H9 (cell line): ENCODE results near the gene SEMA4A. TPM values are rescaled to one million over a fixed set of nuclear protein-coding genes. Genes with fewer than 3 reads are reported as not detected.

ENCODE experiments used
- DNase-seq: peaks from one replicate; pipeline ENCODE4 v3.0.0-alpha.2; 2017
- H2AFZ ChIP-seq: one replicate; pipeline ENCODE4 v1.6.1; 2013; ENCODE audit warnings: mild to moderate bottlenecking, low read length, control low read depth, moderate library complexity
- H2AK5ac ChIP-seq: 2 replicates; pipeline ENCODE4 v1.6.1; 2013; ENCODE audit warnings: low read length, control low read depth, mixed read lengths; ENCODE audit not compliant: insufficient read length
- H2BK120ac ChIP-seq: one replicate; pipeline ENCODE4 v1.6.1; 2013; ENCODE audit warnings: low read depth, mild to moderate bottlenecking, low read length, control low read depth, inconsistent platforms; ENCODE audit not compliant: poor library complexity, severe bottlenecking
- H2BK12ac ChIP-seq: 2 replicates; pipeline ENCODE4 v1.6.1; 2013; ENCODE audit warnings: low read length, control low read depth, mixed read lengths, low read depth; ENCODE audit not compliant: insufficient read length
- H2BK15ac ChIP-seq: 2 replicates; pipeline ENCODE4 v1.6.1; 2013; ENCODE audit warnings: low read depth, low read length, control low read depth
- H2BK20ac ChIP-seq: one replicate; pipeline ENCODE4 v1.6.1; 2013; ENCODE audit warnings: low read depth, mild to moderate bottlenecking, low read length, control low read depth, inconsistent platforms; ENCODE audit not compliant: poor library complexity, severe bottlenecking
- H2BK5ac ChIP-seq: 2 replicates; pipeline ENCODE4 v1.6.1; 2013; ENCODE audit warnings: low read length, control low read depth, mixed read lengths; ENCODE audit not compliant: insufficient read length
- H3K14ac ChIP-seq: 2 replicates; pipeline ENCODE4 v1.6.1; 2013; ENCODE audit warnings: low read length, control low read depth; ENCODE audit not compliant: insufficient read depth
- H3K18ac ChIP-seq: 2 replicates; pipeline ENCODE4 v1.6.1; 2013; ENCODE audit warnings: low read depth, mild to moderate bottlenecking, mixed read lengths, low read length, control low read depth; ENCODE audit not compliant: insufficient read length
- H3K23ac ChIP-seq: 2 replicates; pipeline ENCODE4 v1.6.1; 2013; ENCODE audit warnings: low read length, control low read depth, mixed read lengths, low read depth; ENCODE audit not compliant: insufficient read length
- H3K23me2 ChIP-seq: 2 replicates; pipeline ENCODE4 v1.6.1; 2013; ENCODE audit warnings: low read depth, mild to moderate bottlenecking, mixed read lengths, low read length, control low read depth; ENCODE audit not compliant: insufficient read length, poor library complexity, severe bottlenecking
- H3K27ac ChIP-seq: 2 replicates; pipeline ENCODE4 v1.5.1; 2013; ENCODE audit warnings: low read length, control low read depth, mixed read lengths, low read depth; ENCODE audit not compliant: insufficient read length
- H3K27me3 ChIP-seq: 2 replicates; pipeline ENCODE4 v1.6.1; 2013; ENCODE audit warnings: low read length, control low read depth, inconsistent platforms; ENCODE audit not compliant: insufficient read depth
- H3K4ac ChIP-seq: 2 replicates; pipeline ENCODE4 v1.6.1; 2013; ENCODE audit warnings: low read depth, mild to moderate bottlenecking, control low read depth, inconsistent platforms, low read length, moderate library complexity
- H3K4me1 ChIP-seq: 2 replicates; pipeline ENCODE4 v1.6.1; 2013; ENCODE audit warnings: low read length, control low read depth, inconsistent platforms; ENCODE audit not compliant: insufficient read depth
- H3K4me2 ChIP-seq: 2 replicates; pipeline ENCODE4 v1.6.1; 2013; ENCODE audit warnings: low read length, control low read depth, mixed read lengths; ENCODE audit not compliant: insufficient read length, insufficient read depth
- H3K56ac ChIP-seq: 2 replicates; pipeline ENCODE4 v1.6.1; 2013; ENCODE audit warnings: low read depth, mild to moderate bottlenecking, mixed read lengths, low read length, control low read depth; ENCODE audit not compliant: insufficient read length
- H3K79me1 ChIP-seq: 2 replicates; pipeline ENCODE4 v1.6.1; 2013; ENCODE audit warnings: low read depth, mild to moderate bottlenecking, moderate library complexity, low read length, control low read depth, inconsistent platforms; ENCODE audit not compliant: insufficient read depth, poor library complexity, severe bottlenecking
- H3K79me2 ChIP-seq: 2 replicates; pipeline ENCODE4 v1.6.1; 2013; ENCODE audit warnings: low read length, control low read depth, inconsistent platforms; ENCODE audit not compliant: insufficient read depth
- H3K9ac ChIP-seq: 2 replicates; pipeline ENCODE4 v1.6.1; 2013; ENCODE audit warnings: low read length, control low read depth, mixed read lengths; ENCODE audit not compliant: insufficient read length; ENCODE audit errors: extremely low read depth
- H3K9me3 ChIP-seq: one replicate; pipeline ENCODE4 v1.6.1; 2013; ENCODE audit warnings: low read depth, low read length, inconsistent platforms; ENCODE audit not compliant: control insufficient read depth
- H3T11ph ChIP-seq: one replicate; pipeline ENCODE4 v1.6.1; 2013; ENCODE audit warnings: mild to moderate bottlenecking, low read length, control low read depth, inconsistent platforms
- H4K20me1 ChIP-seq: one replicate; pipeline ENCODE4 v1.6.1; 2013; ENCODE audit not compliant: control insufficient read depth, insufficient read length, insufficient read depth
- H4K5ac ChIP-seq: 2 replicates; pipeline ENCODE4 v1.6.1; 2013; ENCODE audit warnings: low read depth, mild to moderate bottlenecking, mixed read lengths, low read length, control low read depth; ENCODE audit not compliant: insufficient read length
- H4K8ac ChIP-seq: replicated peaks from 2 replicates; pipeline ENCODE4 v1.6.1; 2013; ENCODE audit warnings: low read length, control low read depth, mixed read lengths, low read depth; ENCODE audit not compliant: insufficient read length
- H4K91ac ChIP-seq: 2 replicates; pipeline ENCODE4 v1.6.1; 2013; ENCODE audit warnings: low read depth, mild to moderate bottlenecking, moderate library complexity, mixed read lengths, low read length, control low read depth; ENCODE audit not compliant: insufficient read length
- H3K27ac Mint-ChIP-seq, 3 experiments: 2 replicates in 2 of 3; 3 replicates in 1 of 3; pipeline ENCODE4 v1.8.0; 2020 to 2021; ENCODE audit warnings: mixed read lengths in 3 of 3, mild to moderate bottlenecking in 1 of 3, moderate library complexity in 1 of 3
- H3K27me3 Mint-ChIP-seq: 2 replicates; pipeline ENCODE4 v1.8.0; 2021; ENCODE audit warnings: low read depth, mild to moderate bottlenecking, moderate library complexity, mixed read lengths
- H3K36me3 Mint-ChIP-seq, 3 experiments: 2 replicates in 2 of 3; 3 replicates in 1 of 3; pipeline ENCODE4 v1.8.0; 2020 to 2021; ENCODE audit warnings: low read depth in 3 of 3, mixed read lengths in 3 of 3; ENCODE audit not compliant: insufficient read depth in 1 of 3
- H3K4me1 Mint-ChIP-seq, 2 experiments: 2 replicates each; pipeline ENCODE4 v1.8.0; 2020; ENCODE audit warnings: mixed read lengths in 2 of 2
- H3K4me3 Mint-ChIP-seq, 2 experiments: 2 replicates in 1 of 2; 3 replicates in 1 of 2; pipeline ENCODE4 v1.8.0; 2020 to 2021; ENCODE audit warnings: mild to moderate bottlenecking in 2 of 2, mixed read lengths in 2 of 2, moderate library complexity in 1 of 2
- H3K9me3 Mint-ChIP-seq, 2 experiments: 2 replicates in 1 of 2; 3 replicates in 1 of 2; pipeline ENCODE4 v1.8.0; 2020; ENCODE audit warnings: mild to moderate bottlenecking in 2 of 2, mixed read lengths in 2 of 2, moderate library complexity in 1 of 2
- WGBS: extraction: QIAGEN DNeasy Blood & Tissue Kit; methylation state at CpG from one replicate; pipeline ENCODE4 v1.1.7; 2013; ENCODE audit warnings: missing lambda C conversion rate, low lambda C conversion rate, mixed read lengths; ENCODE audit not compliant: insufficient read length; ENCODE audit errors: extremely low coverage; 5-methylcytosine and 5-hydroxymethylcytosine counted together
- total RNA-seq: library from RNA; stranded (reverse); gene quantifications from 2 replicates; pipeline ENCODE4 v1.2.1, GENCODE V29; 2021
- TF ChIP-seq, protein P1 (sequence below): fragments of 200-600 bp; sonication (generic); conservative IDR thresholded peaks from 3 replicates; pipeline ENCODE4 v1.8.0; 2021; ENCODE audit warnings: antibody characterized with exemption, mild to moderate bottlenecking

Gene SEMA4A
- total RNA-seq, 1 experiment from 2014 or later = 11.1 TPM

DNA sequence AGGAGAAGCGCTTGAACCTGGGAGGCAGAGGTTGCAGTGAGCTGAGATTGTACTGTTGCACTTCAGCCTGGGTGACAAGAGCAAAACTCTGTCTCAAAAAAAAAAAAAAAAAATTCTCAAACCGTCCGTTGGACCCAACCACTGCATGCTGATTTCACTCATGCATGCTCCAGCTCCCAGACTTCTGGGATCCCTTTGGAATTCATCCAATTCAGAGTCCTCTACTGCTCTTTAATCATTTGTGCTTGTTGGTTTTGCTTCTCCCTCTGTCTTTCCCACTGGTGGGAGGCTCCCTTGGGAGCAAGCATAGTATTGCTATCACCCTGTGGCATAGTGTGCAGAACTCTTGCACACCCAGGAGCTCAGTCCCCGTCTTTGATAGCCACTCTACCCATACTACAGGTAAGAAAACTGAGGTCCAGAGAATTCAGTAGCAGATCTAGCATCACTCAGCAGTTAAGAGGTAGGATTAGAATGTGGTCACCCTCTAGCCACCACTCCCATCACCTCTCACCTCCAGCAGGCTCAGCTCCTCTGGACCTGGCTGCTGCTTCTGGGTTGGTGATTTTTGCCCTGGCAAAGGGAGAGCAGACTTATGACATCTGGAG lies 41.9 kb upstream of the SEMA4A start:
- H3K27me3 Mint-ChIP-seq = peaks cover 11% of the 10 kb centered on the region
- Histone ChIP-seq H2AK5ac (no peak overlapping the region), H2BK120ac (no peak overlapping the region), H3K4me1 (peaks cover 4% of the 10 kb centered on the region; the same call in 1 of the 2 replicates), H2BK20ac (no peak overlapping the region), H3K14ac (no peak overlapping the region), H4K8ac (no peak overlapping the region), H2BK12ac (no peak overlapping the region), H3K23me2 (peaks cover 13% of the 10 kb centered on the region), H3K18ac (no peak overlapping the region), H4K91ac (no peak overlapping the region), H3K56ac (no peak overlapping the region), H4K20me1 (no peaks in the 10 kb centered on the region), H3K79me2 (no peaks in the 10 kb centered on the region), H2BK15ac (no peak overlapping the region), H4K5ac (no peak overlapping the region), H3K27ac (no peak overlapping the region), H3K79me1 (no peaks in the 10 kb centered on the region), H3K9ac (no peak overlapping the region), H3K4me2 (no peak overlapping the region), H3K23ac (no peak overlapping the region), H3T11ph (no peak overlapping the region), H3K27me3 (no peaks in the 10 kb centered on the region), H3K9me3 (no peaks in the 10 kb centered on the region), H2AFZ (no peak overlapping the region), H3K4ac (no peak overlapping the region), H2BK5ac (no peak overlapping the region)
- H3K36me3 Mint-ChIP-seq = peaks cover 0 to 2% (median 0%) of the 10 kb centered on the region in 3 experiments; a peak in 1 of 7 replicates
- no CpG with 5 or more reads among the region's 4 CpGs for WGBS
- no peak overlapping the region for H3K27ac Mint-ChIP-seq
- H3K4me3 Mint-ChIP-seq = no peak overlapping the region; a peak in 1 of 5 replicates
- TF ChIP-seq, protein P1, sequence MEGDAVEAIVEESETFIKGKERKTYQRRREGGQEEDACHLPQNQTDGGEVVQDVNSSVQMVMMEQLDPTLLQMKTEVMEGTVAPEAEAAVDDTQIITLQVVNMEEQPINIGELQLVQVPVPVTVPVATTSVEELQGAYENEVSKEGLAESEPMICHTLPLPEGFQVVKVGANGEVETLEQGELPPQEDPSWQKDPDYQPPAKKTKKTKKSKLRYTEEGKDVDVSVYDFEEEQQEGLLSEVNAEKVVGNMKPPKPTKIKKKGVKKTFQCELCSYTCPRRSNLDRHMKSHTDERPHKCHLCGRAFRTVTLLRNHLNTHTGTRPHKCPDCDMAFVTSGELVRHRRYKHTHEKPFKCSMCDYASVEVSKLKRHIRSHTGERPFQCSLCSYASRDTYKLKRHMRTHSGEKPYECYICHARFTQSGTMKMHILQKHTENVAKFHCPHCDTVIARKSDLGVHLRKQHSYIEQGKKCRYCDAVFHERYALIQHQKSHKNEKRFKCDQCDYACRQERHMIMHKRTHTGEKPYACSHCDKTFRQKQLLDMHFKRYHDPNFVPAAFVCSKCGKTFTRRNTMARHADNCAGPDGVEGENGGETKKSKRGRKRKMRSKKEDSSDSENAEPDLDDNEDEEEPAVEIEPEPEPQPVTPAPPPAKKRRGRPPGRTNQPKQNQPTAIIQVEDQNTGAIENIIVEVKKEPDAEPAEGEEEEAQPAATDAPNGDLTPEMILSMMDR = no peak
- H3K9me3 Mint-ChIP-seq = no peaks in the 10 kb centered on the region; a peak in 1 of 5 replicates
- DNase-seq = no peak
- peaks cover 40 to 57% of the 10 kb centered on the region in 2 experiments for H3K4me1 Mint-ChIP-seq
